Measurements from ENCODE around the gene UAP1L1.

DNA sequence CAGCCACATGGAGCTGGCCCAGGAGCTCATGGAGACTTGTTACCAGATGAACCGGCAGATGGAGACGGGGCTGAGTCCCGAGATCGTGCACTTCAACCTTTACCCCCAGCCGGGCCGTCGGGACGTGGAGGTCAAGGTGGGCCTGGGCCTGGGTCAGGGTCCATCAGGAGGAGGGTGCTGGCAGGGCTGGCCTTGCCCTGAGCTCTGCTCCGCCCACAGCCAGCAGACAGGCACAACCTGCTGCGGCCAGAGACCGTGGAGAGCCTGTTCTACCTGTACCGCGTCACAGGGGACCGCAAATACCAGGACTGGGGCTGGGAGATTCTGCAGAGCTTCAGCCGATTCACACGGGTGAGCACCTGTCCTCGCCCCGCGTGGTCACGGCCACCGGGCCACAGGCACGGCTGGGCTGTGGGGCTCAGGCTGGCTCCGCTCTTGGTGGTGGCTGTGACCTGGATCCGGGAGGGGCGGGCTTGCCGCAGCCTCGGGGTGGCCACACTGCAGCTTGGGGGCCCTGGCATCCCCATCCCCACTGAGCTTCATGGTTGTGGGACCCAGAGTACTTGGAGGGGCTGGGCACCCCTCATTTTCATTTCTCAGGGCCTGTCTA is 30.1 kb downstream of the UAP1L1 start:
- TF ChIP-seq, protein P1, sequence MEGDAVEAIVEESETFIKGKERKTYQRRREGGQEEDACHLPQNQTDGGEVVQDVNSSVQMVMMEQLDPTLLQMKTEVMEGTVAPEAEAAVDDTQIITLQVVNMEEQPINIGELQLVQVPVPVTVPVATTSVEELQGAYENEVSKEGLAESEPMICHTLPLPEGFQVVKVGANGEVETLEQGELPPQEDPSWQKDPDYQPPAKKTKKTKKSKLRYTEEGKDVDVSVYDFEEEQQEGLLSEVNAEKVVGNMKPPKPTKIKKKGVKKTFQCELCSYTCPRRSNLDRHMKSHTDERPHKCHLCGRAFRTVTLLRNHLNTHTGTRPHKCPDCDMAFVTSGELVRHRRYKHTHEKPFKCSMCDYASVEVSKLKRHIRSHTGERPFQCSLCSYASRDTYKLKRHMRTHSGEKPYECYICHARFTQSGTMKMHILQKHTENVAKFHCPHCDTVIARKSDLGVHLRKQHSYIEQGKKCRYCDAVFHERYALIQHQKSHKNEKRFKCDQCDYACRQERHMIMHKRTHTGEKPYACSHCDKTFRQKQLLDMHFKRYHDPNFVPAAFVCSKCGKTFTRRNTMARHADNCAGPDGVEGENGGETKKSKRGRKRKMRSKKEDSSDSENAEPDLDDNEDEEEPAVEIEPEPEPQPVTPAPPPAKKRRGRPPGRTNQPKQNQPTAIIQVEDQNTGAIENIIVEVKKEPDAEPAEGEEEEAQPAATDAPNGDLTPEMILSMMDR (conservative IDR thresholded peaks at IDR 0.05 in 1 of 2, IDR thresholded peaks at IDR 0.05 in 1 of 2; ENCODE audit: extremely low read depth in 1 of 2, insufficient read depth in 1 of 2, low read depth in 1 of 2, low read length in 2 of 2): no peak
- no peak for TF ChIP-seq EZH2 (IDR thresholded peaks at IDR 0.05; ENCODE audit: borderline replicate concordance, low read length)

Data from mammary epithelial cell (primary cell).